Nephron (organoid): Measurements from ENCODE around the gene TRAPPC2L.

ENCODE experiments used
- H3K27ac Mint-ChIP-seq, 3 experiments: 2 replicates each; pipeline ENCODE4 v1.8.0; 2020; ENCODE audit warnings: mixed read lengths in 3 of 3, mild to moderate bottlenecking in 2 of 3, moderate library complexity in 1 of 3
- H3K27me3 Mint-ChIP-seq: 2 replicates; pipeline ENCODE4 v1.8.0; 2021; ENCODE audit warnings: low read depth, mild to moderate bottlenecking, moderate library complexity, mixed read lengths
- H3K36me3 Mint-ChIP-seq: 2 replicates; pipeline ENCODE4 v1.8.0; 2020; ENCODE audit warnings: low read depth, mixed read lengths
- H3K4me1 Mint-ChIP-seq: 2 replicates; pipeline ENCODE4 v1.8.0; 2020; ENCODE audit warnings: mixed read lengths
- H3K4me3 Mint-ChIP-seq, 3 experiments: 2 replicates each; pipeline ENCODE4 v1.8.0; 2020; ENCODE audit warnings: mild to moderate bottlenecking in 3 of 3, mixed read lengths in 3 of 3, moderate library complexity in 2 of 3
- H3K9me3 Mint-ChIP-seq: 2 replicates; pipeline ENCODE4 v1.8.0; 2020; ENCODE audit warnings: mixed read lengths
- CTCF ChIP-seq, 3 experiments: fragments of 200-600 bp; sonication (generic); IDR thresholded peaks; one replicate each; pipeline ENCODE4 v1.5.0; 2021; ENCODE audit warnings: antibody characterized with exemption in 3 of 3; ENCODE audit not compliant: unreplicated experiment in 3 of 3

The TRAPPC2L gene

GRCh38 chr16:88881007-88881615 is 24.2 kb downstream of the TRAPPC2L start:
- no peak overlapping the region for H3K27ac Mint-ChIP-seq
- no peaks in the 10 kb centered on the region for H3K36me3 Mint-ChIP-seq
- H3K27me3 Mint-ChIP-seq: peaks cover 11% of the 10 kb centered on the region
- peaks cover 24% of the 10 kb centered on the region for H3K4me1 Mint-ChIP-seq
- H3K4me3 Mint-ChIP-seq: no peak overlapping the region
- TF ChIP-seq CTCF (IDR thresholded peaks at IDR 0.05; ENCODE audit: unreplicated experiment in 3 of 3): no peak
- no peaks in the 10 kb centered on the region for H3K9me3 Mint-ChIP-seq

GRCh38 chr16:88881675-88882357 is 24.9 kb downstream of the TRAPPC2L start:
- peaks cover 9% of the 10 kb centered on the region for H3K27me3 Mint-ChIP-seq
- H3K9me3 Mint-ChIP-seq: no peaks in the 10 kb centered on the region
- H3K27ac Mint-ChIP-seq: peak overlapping the region in 1 of 3 experiments; percentile 62
- no peaks in the 10 kb centered on the region for H3K36me3 Mint-ChIP-seq
- TF ChIP-seq CTCF (IDR thresholded peaks at IDR 0.05; ENCODE audit: unreplicated experiment in 3 of 3): no peak
- H3K4me3 Mint-ChIP-seq: peak overlapping the region in 1 of 3 experiments; percentile 27
- H3K4me1 Mint-ChIP-seq: peaks cover 20% of the 10 kb centered on the region

GRCh38 chr16:88882358-88883030 is 25.6 kb downstream of the TRAPPC2L start:
- peak overlapping the region in 1 of 3 experiments; percentile 27 for H3K4me3 Mint-ChIP-seq

GRCh38 chr16:88883117-88883895 is 26.4 kb downstream of the TRAPPC2L start:
- Mint-ChIP-seq H3K27me3 (peaks cover 13% of the 10 kb centered on the region), H3K4me3 (peak overlapping the region in 1 of 3 experiments; percentile 42), H3K9me3 (no peaks in the 10 kb centered on the region), H3K36me3 (no peaks in the 10 kb centered on the region), H3K27ac (peak overlapping the region in 2 of 3 experiments; percentile 33 to 48), H3K4me1 (peaks cover 26% of the 10 kb centered on the region)
- TF ChIP-seq CTCF (IDR thresholded peaks at IDR 0.05; ENCODE audit: unreplicated experiment in 3 of 3): no peak

More at GRCh38 chr16:88882358-88883030, 25.6 kb downstream of the TRAPPC2L start:
- Mint-ChIP-seq H3K36me3 (no peaks in the 10 kb centered on the region), H3K27ac (peak overlapping the region in 1 of 3 experiments; percentile 62), H3K9me3 (no peaks in the 10 kb centered on the region), H3K4me1 (peaks cover 26% of the 10 kb centered on the region), H3K27me3 (peaks cover 13% of the 10 kb centered on the region)
- TF ChIP-seq CTCF (IDR thresholded peaks at IDR 0.05; ENCODE audit: unreplicated experiment in 3 of 3): no peak

- H3K36me3 Mint-ChIP-seq: no peaks in the 10 kb centered on the region
- no peaks in the 10 kb centered on the region for H3K9me3 Mint-ChIP-seq
Measured at GRCh38 chr16:88883946-88884345, 27.0 kb downstream of the TRAPPC2L start.

More at GRCh38 chr16:88883946-88884345, 27.0 kb downstream of the TRAPPC2L start:
- no peak overlapping the region for H3K27ac Mint-ChIP-seq
- peaks cover 13% of the 10 kb centered on the region for H3K27me3 Mint-ChIP-seq
- no peak for TF ChIP-seq CTCF (IDR thresholded peaks at IDR 0.05; ENCODE audit: unreplicated experiment in 3 of 3)
- peak overlapping the region in 1 of 3 experiments; percentile 41 for H3K4me3 Mint-ChIP-seq
- peaks cover 26% of the 10 kb centered on the region for H3K4me1 Mint-ChIP-seq
